Hepatocyte (in vitro differentiated cells): ENCODE data around the gene SYNGAP1. TPM values are rescaled to one million over a fixed set of nuclear protein-coding genes. Genes with fewer than 3 reads are reported as not detected.
A peak's percentile ranks its signal among the peaks of the same experiment; 100 is the strongest.

Experiments
- DNase-seq: peaks from one replicate; pipeline ENCODE4 v3.0.0-alpha.2; 2016; ENCODE audit warnings: low spot score
- H2AFZ ChIP-seq: fragments of 200-600 bp; sonication (generic); 2 replicates; pipeline ENCODE4 v1.6.0; 2016; ENCODE audit warnings: antibody characterized with exemption, mild to moderate bottlenecking
- H3K27ac ChIP-seq: fragments of 200-600 bp; sonication (generic); 2 replicates; pipeline ENCODE4 v1.5.1; 2016; ENCODE audit warnings: mild to moderate bottlenecking
- H3K27me3 ChIP-seq: fragments of 200-600 bp; sonication (generic); 2 replicates; pipeline ENCODE4 v1.6.1; 2016
- H3K36me3 ChIP-seq: fragments of 200-600 bp; sonication (generic); replicated peaks from 2 replicates; pipeline ENCODE4 v1.5.1; 2016; ENCODE audit warnings: low read depth; ENCODE audit not compliant: insufficient read depth
- H3K4me1 ChIP-seq: fragments of 200-600 bp; sonication (generic); 2 replicates; pipeline ENCODE4 v1.5.1; 2016; ENCODE audit warnings: mild to moderate bottlenecking, moderate library complexity; ENCODE audit not compliant: insufficient read depth
- H3K4me2 ChIP-seq: fragments of 200-600 bp; sonication (generic); 2 replicates; pipeline ENCODE4 v1.6.0; 2016
- H3K4me3 ChIP-seq: fragments of 200-600 bp; sonication (generic); 2 replicates; pipeline ENCODE4 v1.5.1; 2016; ENCODE audit warnings: mild to moderate bottlenecking
- H3K79me2 ChIP-seq: fragments of 200-600 bp; sonication (generic); 2 replicates; pipeline ENCODE4 v1.6.0; 2017; ENCODE audit warnings: mild to moderate bottlenecking
- H3K9me2 ChIP-seq: fragments of 200-600 bp; sonication (generic); replicated peaks from 2 replicates; pipeline ENCODE4 v1.6.0; 2017; ENCODE audit warnings: mild to moderate bottlenecking; ENCODE audit not compliant: insufficient read depth
- H3K9me3 ChIP-seq: fragments of 200-600 bp; sonication (generic); 2 replicates; pipeline ENCODE4 v1.5.1; 2016; ENCODE audit warnings: low read depth, mild to moderate bottlenecking
- H4K20me1 ChIP-seq: fragments of 200-600 bp; sonication (generic); 2 replicates; pipeline ENCODE4 v1.6.0; 2016; ENCODE audit warnings: mild to moderate bottlenecking; ENCODE audit not compliant: insufficient read depth, poor library complexity, severe bottlenecking
- EZH2 ChIP-seq: fragments of 200-600 bp; sonication (generic); IDR thresholded peaks from 2 replicates; pipeline ENCODE4 v1.6.1; 2016; ENCODE audit warnings: antibody characterized with exemption, mild to moderate bottlenecking, borderline replicate concordance
- EZH2phosphoT487 ChIP-seq: fragments of 200-600 bp; sonication (generic); IDR thresholded peaks from one replicate; pipeline ENCODE4 v1.6.1; 2018; ENCODE audit warnings: antibody characterized with exemption, mild to moderate bottlenecking, low read depth, moderate library complexity; ENCODE audit not compliant: unreplicated experiment, severe bottlenecking
- WGBS: methylation state at CpG from one replicate; pipeline ENCODE4 v1.1.6; 2016; ENCODE audit warnings: low lambda C conversion rate; ENCODE audit errors: missing lambda C conversion rate; 5-methylcytosine and 5-hydroxymethylcytosine counted together
- polyA plus RNA-seq: library from polyadenylated mRNA; unstranded; fragments of >200 nt; fragmentation: Nextera tagmentation; extraction: Ambion mirVana; gene quantifications from 2 replicates; pipeline ENCODE4 v1.2.1, GENCODE V29; 2016
- total RNA-seq: library from RNA; depleted of rRNA; stranded (reverse); fragments of >200 nt; gene quantifications from 2 replicates; pipeline ENCODE4 v1.2.3, GENCODE V29; 2014
- TF ChIP-seq, protein P1 (sequence below): fragments of 200-600 bp; sonication (generic); IDR thresholded peaks from 2 replicates; pipeline ENCODE4 v1.5.1; 2016; ENCODE audit warnings: antibody characterized with exemption, mild to moderate bottlenecking; ENCODE audit not compliant: poor library complexity

Gene SYNGAP1
- total and polyA plus RNA-seq, 2 experiments from 2014 or later = 5.7 to 6.6 TPM

GRCh38 chr6:33391922-33392594, 27.8 kb upstream of the SYNGAP1 start:
- Histone ChIP-seq H3K27ac (peak overlapping the region; percentile 28), H2AFZ (peak overlapping the region; percentile 3), H3K27me3 (no peaks in the 10 kb centered on the region), H3K79me2 (peaks cover 48% of the 10 kb centered on the region), H4K20me1 (no peaks in the 10 kb centered on the region), H3K36me3 (no peaks in the 10 kb centered on the region), H3K4me3 (peak overlapping the region; percentile 12), H3K4me2 (peak overlapping the region; percentile 77), H3K9me3 (no peaks in the 10 kb centered on the region), H3K4me1 (no peaks in the 10 kb centered on the region), H3K9me2 (no peaks in the 10 kb centered on the region)
- no peak for DNase-seq
- 1% methylated on average over 31 of the region's 31 CpGs for WGBS
- TF ChIP-seq, protein P1, sequence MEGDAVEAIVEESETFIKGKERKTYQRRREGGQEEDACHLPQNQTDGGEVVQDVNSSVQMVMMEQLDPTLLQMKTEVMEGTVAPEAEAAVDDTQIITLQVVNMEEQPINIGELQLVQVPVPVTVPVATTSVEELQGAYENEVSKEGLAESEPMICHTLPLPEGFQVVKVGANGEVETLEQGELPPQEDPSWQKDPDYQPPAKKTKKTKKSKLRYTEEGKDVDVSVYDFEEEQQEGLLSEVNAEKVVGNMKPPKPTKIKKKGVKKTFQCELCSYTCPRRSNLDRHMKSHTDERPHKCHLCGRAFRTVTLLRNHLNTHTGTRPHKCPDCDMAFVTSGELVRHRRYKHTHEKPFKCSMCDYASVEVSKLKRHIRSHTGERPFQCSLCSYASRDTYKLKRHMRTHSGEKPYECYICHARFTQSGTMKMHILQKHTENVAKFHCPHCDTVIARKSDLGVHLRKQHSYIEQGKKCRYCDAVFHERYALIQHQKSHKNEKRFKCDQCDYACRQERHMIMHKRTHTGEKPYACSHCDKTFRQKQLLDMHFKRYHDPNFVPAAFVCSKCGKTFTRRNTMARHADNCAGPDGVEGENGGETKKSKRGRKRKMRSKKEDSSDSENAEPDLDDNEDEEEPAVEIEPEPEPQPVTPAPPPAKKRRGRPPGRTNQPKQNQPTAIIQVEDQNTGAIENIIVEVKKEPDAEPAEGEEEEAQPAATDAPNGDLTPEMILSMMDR = no peak
- TF ChIP-seq EZH2 = no peak
- no peak for TF ChIP-seq EZH2phosphoT487

GRCh38 chr6:33392595-33392948, 27.3 kb upstream of the SYNGAP1 start:
- Histone ChIP-seq H3K4me1 (no peaks in the 10 kb centered on the region), H3K79me2 (peaks cover 53% of the 10 kb centered on the region), H3K36me3 (no peaks in the 10 kb centered on the region), H3K4me2 (peak overlapping the region; percentile 77), H3K9me2 (no peaks in the 10 kb centered on the region), H3K27ac (peak overlapping the region; percentile 28), H2AFZ (peak overlapping the region; percentile 3), H3K4me3 (peak overlapping the region; percentile 12), H3K27me3 (no peaks in the 10 kb centered on the region), H4K20me1 (no peaks in the 10 kb centered on the region), H3K9me3 (no peaks in the 10 kb centered on the region)
- 45% methylated on average over 5 of the region's 5 CpGs for WGBS
- TF ChIP-seq EZH2phosphoT487 (no peak), EZH2 (no peak)
- TF ChIP-seq, protein P1 = no peak
- DNase-seq = no peak

DNA sequence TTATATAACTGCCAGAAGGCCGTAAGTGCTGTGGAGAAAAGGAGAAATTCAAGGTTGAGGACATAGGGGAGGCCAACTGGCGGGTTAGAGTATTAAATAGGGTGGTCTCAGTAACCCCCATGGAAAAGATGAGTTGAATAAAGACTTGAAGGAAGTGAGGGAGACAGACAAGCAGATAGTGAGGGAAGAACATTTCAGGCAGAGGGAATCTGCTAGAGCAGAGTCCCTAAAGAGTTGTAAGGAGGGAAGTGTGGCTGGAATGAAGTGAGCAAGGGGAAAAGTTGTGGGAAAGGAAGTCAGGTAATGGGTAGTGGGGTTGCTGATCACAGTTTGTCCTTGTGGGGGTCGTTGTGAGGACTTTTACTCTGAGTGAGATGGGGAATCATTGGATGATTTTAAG, 26.9 kb upstream of the SYNGAP1 start:
- Histone ChIP-seq H3K27ac (peak overlapping the region; percentile 28), H3K4me2 (peak overlapping the region; percentile 77), H3K9me2 (no peaks in the 10 kb centered on the region), H3K9me3 (no peaks in the 10 kb centered on the region), H2AFZ (no peak overlapping the region), H3K4me3 (no peak overlapping the region), H3K27me3 (no peaks in the 10 kb centered on the region), H3K4me1 (no peaks in the 10 kb centered on the region), H4K20me1 (no peaks in the 10 kb centered on the region), H3K79me2 (peaks cover 57% of the 10 kb centered on the region), H3K36me3 (no peaks in the 10 kb centered on the region)
- TF ChIP-seq EZH2 (no peak), EZH2phosphoT487 (no peak)
- TF ChIP-seq, protein P1 = no peak
- no peak for DNase-seq
- 71% methylated on average over 3 of the region's 3 CpGs for WGBS
